CD8-positive, alpha-beta memory T cell (primary cell): ENCODE measurements around the gene PLEKHG3. TPM values are rescaled to one million over a fixed set of nuclear protein-coding genes. Genes with fewer than 3 reads are reported as not detected.
A peak's percentile ranks its signal among the peaks of the same experiment; 100 is the strongest.

Experiments used
- CTCF ChIA-PET: fragments of 350-600 bp; sonication (Branson Sonifier 250); formaldehyde crosslinking; loops from one replicate; lab custom pipeline; 2021; ENCODE audit warnings: antibody characterized with exemption; lab: Charles Lee
- POLR2A ChIA-PET: fragments of 350-600 bp; sonication (Branson Sonifier 250); formaldehyde crosslinking; loops from one replicate; lab custom pipeline; 2021; ENCODE audit warnings: antibody characterized with exemption; lab: Charles Lee
- DNase-seq, 5 donors: peaks; one replicate each; pipeline versions ENCODE4 v3.0.0 to v3.0.0-alpha.2; 2020 to 2022; ENCODE audit warnings: mixed read lengths in 1 of 5
- H3K27ac ChIP-seq: one replicate; pipeline ENCODE4 v1.7.0; 2013; ENCODE audit warnings: low read depth, mild to moderate bottlenecking, low read length, moderate library complexity
- H3K27me3 ChIP-seq: 2 replicates; pipeline ENCODE4 v1.7.0; 2013; ENCODE audit warnings: low read length, mild to moderate bottlenecking; ENCODE audit not compliant: insufficient read depth, poor library complexity, severe bottlenecking
- H3K36me3 ChIP-seq: 2 replicates; pipeline ENCODE4 v1.7.0; 2013; ENCODE audit warnings: mild to moderate bottlenecking, low read length, moderate library complexity; ENCODE audit not compliant: insufficient read depth
- H3K4me1 ChIP-seq: 2 replicates; pipeline ENCODE4 v1.7.0; 2013; ENCODE audit warnings: mild to moderate bottlenecking, low read length, moderate library complexity; ENCODE audit not compliant: insufficient read depth
- H3K4me3 ChIP-seq: 2 replicates; pipeline ENCODE4 v1.7.0; 2013; ENCODE audit warnings: mild to moderate bottlenecking, low read length
- H3K9me3 ChIP-seq: 2 replicates; pipeline ENCODE4 v1.7.0; 2013; ENCODE audit warnings: mild to moderate bottlenecking, low read length
- H3K27ac Mint-ChIP-seq, 8 donors: one replicate each; pipeline ENCODE4 v1.8.0; 2020 to 2021; ENCODE audit warnings: mixed read lengths in 8 of 8, mild to moderate bottlenecking in 6 of 8, inconsistent platforms in 3 of 8, moderate library complexity in 3 of 8
- H3K27me3 Mint-ChIP-seq, 2 donors: one replicate each; pipeline ENCODE4 v1.8.0; 2020 to 2021; ENCODE audit warnings: mixed read lengths in 2 of 2, mild to moderate bottlenecking in 1 of 2, moderate library complexity in 1 of 2
- H3K36me3 Mint-ChIP-seq, 3 donors: one replicate each; pipeline ENCODE4 v1.8.0; 2020 to 2021; ENCODE audit warnings: mixed read lengths in 3 of 3, inconsistent platforms in 1 of 3, mild to moderate bottlenecking in 1 of 3
- H3K4me1 Mint-ChIP-seq, 3 donors: one replicate each; pipeline ENCODE4 v1.8.0; 2020 to 2021; ENCODE audit warnings: mixed read lengths in 3 of 3, inconsistent platforms in 1 of 3, mild to moderate bottlenecking in 1 of 3
- H3K4me3 Mint-ChIP-seq, 7 donors: one replicate each; pipeline ENCODE4 v1.8.0; 2020 to 2021; ENCODE audit warnings: mixed read lengths in 7 of 7, mild to moderate bottlenecking in 6 of 7, moderate library complexity in 4 of 7, inconsistent platforms in 2 of 7
- H3K9me3 Mint-ChIP-seq, 5 donors: one replicate each; pipeline ENCODE4 v1.8.0; 2020 to 2022; ENCODE audit warnings: mixed read lengths in 5 of 5, mild to moderate bottlenecking in 3 of 5, moderate library complexity in 2 of 5, inconsistent platforms in 1 of 5
- polyA plus RNA-seq: library from polyadenylated mRNA; unstranded; fragments of 300-500 nt; fragmentation: Illumina TruSeq; gene quantifications from one replicate; pipeline ENCODE4 v1.2.3, GENCODE V29; 2021
- total RNA-seq, 2 experiments: library from RNA; stranded (reverse); gene quantifications; one replicate each; pipeline ENCODE4 v1.2.3, GENCODE V29; 2021

The PLEKHG3 gene
- total and polyA plus RNA-seq, 3 experiments from 2014 or later = 4.9 to 61.1 (median 5.0) TPM

DNA sequence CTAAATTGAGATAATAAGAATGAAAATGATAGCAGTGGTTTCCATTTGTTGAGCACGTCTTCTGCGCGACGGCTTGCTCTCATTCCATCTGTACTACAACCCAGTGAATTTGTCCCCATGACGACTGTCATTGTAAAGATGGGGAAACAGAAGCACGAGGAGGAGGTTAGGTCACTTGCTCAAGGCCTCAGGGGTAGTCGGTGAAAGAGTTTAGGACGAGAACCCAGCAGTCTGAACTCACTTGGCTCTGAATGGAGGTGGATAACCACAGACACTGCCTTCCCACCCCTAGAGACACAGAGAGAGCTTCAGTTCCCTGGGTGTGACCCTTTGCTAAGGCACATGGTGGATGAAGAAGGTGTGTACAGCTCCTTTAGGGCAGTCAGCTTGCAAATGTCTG, 30.9 kb upstream of the PLEKHG3 start:
- no peaks in the 10 kb centered on the region for H3K9me3 ChIP-seq
- peak overlapping the region; percentile 12 for H3K27ac ChIP-seq
- Mint-ChIP-seq H3K27ac (peak overlapping the region; percentile 22 to 97 (median 87)), H3K4me1 (peaks cover 22 to 48% (median 34%) of the 10 kb centered on the region in 3 donors), H3K36me3 (peaks cover 0 to 7% (median 0%) of the 10 kb centered on the region in 3 donors), H3K9me3 (peaks cover 0 to 6% (median 5%) of the 10 kb centered on the region in 5 donors), H3K4me3 (peak overlapping the region in 1 of 7 donors; percentile 15), H3K27me3 (no peaks in the 10 kb centered on the region)
- ChIA-PET CTCF (interaction anchor here (1.0 to 7.6 kb wide), 7 partner anchors 31 to 218 kb away, joined by 3 to 72 read pairs (median 8); partner anchors contain the start of gene PLEKHG3), POLR2A (interaction anchor here (1.1 kb wide), 1 partner anchor 91 kb away, joined by 3 read pairs; no protein-coding TSS in a partner anchor)
- no peak overlapping the region for H3K4me3 ChIP-seq
- no peak for DNase-seq
- H3K36me3 ChIP-seq = no peaks in the 10 kb centered on the region
- H3K27me3 ChIP-seq = no peaks in the 10 kb centered on the region
- H3K4me1 ChIP-seq = peaks cover 14% of the 10 kb centered on the region

DNA sequence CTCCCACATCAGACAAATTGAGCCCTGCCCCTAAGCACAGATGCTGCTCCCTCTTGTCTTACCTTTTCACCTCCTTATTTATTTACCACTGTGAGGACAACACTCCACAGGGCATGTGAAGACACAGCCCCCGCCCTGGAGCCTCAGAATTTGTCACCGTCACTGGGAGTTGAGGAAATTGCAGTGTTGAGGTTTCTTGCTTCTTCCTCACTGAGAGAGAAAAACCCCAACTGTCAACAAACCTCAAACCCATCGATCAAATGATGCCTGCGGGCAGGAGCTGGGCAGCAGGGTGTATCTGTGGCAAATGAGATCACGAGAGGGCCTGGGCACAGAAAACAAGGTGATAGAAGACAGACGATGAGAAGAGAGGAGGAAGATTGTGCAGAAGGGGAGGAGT, 30.5 kb upstream of the PLEKHG3 start:
- Histone ChIP-seq H3K9me3 (no peaks in the 10 kb centered on the region), H3K27ac (peak overlapping the region; percentile 12), H3K27me3 (no peaks in the 10 kb centered on the region), H3K4me1 (peaks cover 14% of the 10 kb centered on the region), H3K4me3 (no peak overlapping the region), H3K36me3 (no peaks in the 10 kb centered on the region)
- Mint-ChIP-seq H3K4me3 (peak overlapping the region in 4 of 7 donors; percentile 13 to 55 (median 36)), H3K4me1 (peaks cover 22 to 48% (median 34%) of the 10 kb centered on the region in 3 donors), H3K36me3 (peaks cover 0 to 7% (median 0%) of the 10 kb centered on the region in 3 donors), H3K27ac (peak overlapping the region; percentile 22 to 97 (median 87)), H3K27me3 (no peaks in the 10 kb centered on the region), H3K9me3 (peaks cover 0 to 6% (median 5%) of the 10 kb centered on the region in 5 donors)
- CTCF ChIA-PET = interaction anchor here (1.0 to 7.6 kb wide), 4 partner anchors 31 to 218 kb away, joined by 3 to 72 read pairs (median 7); partner anchors contain the start of gene PLEKHG3
- DNase-seq = peak; percentile 20 to 73 (median 23)
- POLR2A ChIA-PET = interaction anchor here (1.1 kb wide), 1 partner anchor 91 kb away, joined by 3 read pairs; no protein-coding TSS in a partner anchor

DNA sequence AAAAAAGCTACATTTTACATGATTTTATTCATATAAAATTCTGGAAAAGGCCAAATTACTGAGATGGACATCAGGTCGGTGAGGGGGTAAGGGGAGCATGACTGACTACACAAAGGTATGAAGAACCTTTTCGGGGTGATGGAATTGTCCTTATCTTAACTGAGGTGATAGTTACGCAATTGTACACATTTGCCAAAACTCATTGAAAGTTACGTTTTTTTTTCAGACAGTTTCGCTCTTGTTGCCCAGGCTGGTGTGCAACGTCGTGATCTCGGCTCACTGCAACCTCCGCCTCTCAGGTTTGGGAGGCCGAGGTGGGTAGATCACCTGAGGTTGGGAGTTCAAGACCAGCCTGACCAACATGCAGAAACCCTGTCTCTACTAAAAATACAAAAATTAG, 29.4 kb upstream of the PLEKHG3 start:
- peaks cover 0 to 6% (median 5%) of the 10 kb centered on the region in 5 donors for H3K9me3 Mint-ChIP-seq
- DNase-seq = no peak
- Histone ChIP-seq H3K4me1 (peaks cover 14% of the 10 kb centered on the region), H3K4me3 (no peak overlapping the region), H3K27me3 (no peaks in the 10 kb centered on the region), H3K36me3 (no peaks in the 10 kb centered on the region), H3K27ac (no peak overlapping the region), H3K9me3 (no peaks in the 10 kb centered on the region)
- peaks cover 0 to 7% (median 0%) of the 10 kb centered on the region in 3 donors for H3K36me3 Mint-ChIP-seq
- peaks cover 22 to 48% (median 34%) of the 10 kb centered on the region in 3 donors for H3K4me1 Mint-ChIP-seq
- CTCF ChIA-PET = interaction anchor here (1.1 to 7.6 kb wide), 3 partner anchors 85 to 217 kb away, joined by 3 to 72 read pairs (median 11); no protein-coding TSS in a partner anchor
- H3K27ac Mint-ChIP-seq = peak overlapping the region in 2 of 8 donors; percentile 8 to 88
- no peaks in the 10 kb centered on the region for H3K27me3 Mint-ChIP-seq
- POLR2A ChIA-PET = no interaction called here
- no peak overlapping the region for H3K4me3 Mint-ChIP-seq

DNA sequence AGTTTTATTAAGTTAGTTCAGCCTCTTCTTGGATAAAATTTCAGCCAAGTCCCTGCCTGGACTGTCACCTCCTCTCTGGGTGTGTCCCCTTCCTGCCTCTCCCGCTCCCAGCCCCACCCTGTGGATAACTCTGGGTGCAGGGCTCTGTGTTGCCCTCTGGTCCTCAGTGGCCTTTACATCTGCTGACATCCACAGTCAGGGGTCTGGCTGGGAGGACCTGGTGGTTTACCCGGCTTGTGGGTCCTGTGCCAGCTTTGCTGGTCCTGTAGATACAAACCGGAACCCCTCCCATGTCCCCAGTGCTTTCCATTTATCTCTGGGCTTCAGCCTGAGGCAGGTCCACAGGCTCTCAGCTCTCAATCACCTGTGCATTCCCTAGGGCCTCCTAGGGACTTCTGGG, 28.9 kb upstream of the PLEKHG3 start:
- ChIA-PET POLR2A (no interaction called here), CTCF (interaction anchor here (1.1 to 7.6 kb wide), 2 partner anchors 84 to 91 kb away, joined by 3 to 72 read pairs; no protein-coding TSS in a partner anchor)
- Mint-ChIP-seq H3K4me1 (peaks cover 22 to 48% (median 34%) of the 10 kb centered on the region in 3 donors), H3K27ac (no peak overlapping the region), H3K27me3 (no peaks in the 10 kb centered on the region), H3K9me3 (peaks cover 0 to 6% (median 5%) of the 10 kb centered on the region in 5 donors), H3K4me3 (no peak overlapping the region), H3K36me3 (peaks cover 0 to 7% (median 0%) of the 10 kb centered on the region in 3 donors)
- DNase-seq = no peak
- H3K4me3 ChIP-seq = no peak overlapping the region
- peaks cover 14% of the 10 kb centered on the region for H3K4me1 ChIP-seq
- H3K9me3 ChIP-seq = no peaks in the 10 kb centered on the region
- H3K27me3 ChIP-seq = no peaks in the 10 kb centered on the region
- no peaks in the 10 kb centered on the region for H3K36me3 ChIP-seq
- H3K27ac ChIP-seq = no peak overlapping the region

DNA sequence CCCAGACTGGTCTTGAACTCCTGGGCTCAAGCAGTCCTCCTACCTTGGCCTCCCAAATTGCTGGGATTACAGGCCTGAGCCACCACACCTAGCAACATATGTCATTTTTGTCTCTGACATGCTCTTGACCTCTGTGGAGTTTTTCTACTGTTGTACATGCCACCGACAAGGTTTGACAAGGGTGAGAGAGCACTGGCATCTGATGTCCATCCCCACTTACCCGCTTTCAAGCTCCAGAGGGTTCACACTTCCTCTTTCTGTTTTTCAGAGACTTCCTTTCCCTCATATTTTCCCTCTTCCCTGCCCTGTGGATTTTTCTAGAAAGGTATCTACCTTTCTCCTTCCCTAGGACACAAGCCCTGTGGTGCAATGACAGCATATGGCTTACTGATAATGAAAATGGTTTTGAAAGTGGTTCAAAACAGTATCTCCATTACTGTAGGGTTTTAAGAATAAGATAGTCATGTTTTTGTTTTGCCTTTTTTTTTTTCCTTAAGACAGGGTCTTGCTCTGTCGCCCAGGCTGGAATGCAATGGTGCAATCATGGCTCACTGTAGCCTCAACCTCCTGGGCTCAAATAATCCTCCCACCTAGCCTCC, 27.7 kb upstream of the PLEKHG3 start:
- Mint-ChIP-seq H3K27ac (peak overlapping the region in 5 of 8 donors; percentile 4 to 74 (median 7)), H3K27me3 (no peaks in the 10 kb centered on the region), H3K4me3 (no peak overlapping the region), H3K9me3 (peaks cover 0 to 6% (median 5%) of the 10 kb centered on the region in 5 donors), H3K4me1 (peaks cover 22 to 46% (median 32%) of the 10 kb centered on the region in 3 donors), H3K36me3 (peaks cover 0 to 7% (median 0%) of the 10 kb centered on the region in 3 donors)
- H3K27me3 ChIP-seq = no peaks in the 10 kb centered on the region
- ChIA-PET CTCF (interaction anchor here (1.1 kb wide), 1 partner anchor 18 kb away, joined by 3 read pairs; no protein-coding TSS in a partner anchor), POLR2A (no interaction called here)
- no peak overlapping the region for H3K27ac ChIP-seq
- H3K4me3 ChIP-seq = no peak overlapping the region
- DNase-seq = no peak
- H3K4me1 ChIP-seq = peaks cover 14% of the 10 kb centered on the region
- no peaks in the 10 kb centered on the region for H3K36me3 ChIP-seq
- H3K9me3 ChIP-seq = no peaks in the 10 kb centered on the region

DNA sequence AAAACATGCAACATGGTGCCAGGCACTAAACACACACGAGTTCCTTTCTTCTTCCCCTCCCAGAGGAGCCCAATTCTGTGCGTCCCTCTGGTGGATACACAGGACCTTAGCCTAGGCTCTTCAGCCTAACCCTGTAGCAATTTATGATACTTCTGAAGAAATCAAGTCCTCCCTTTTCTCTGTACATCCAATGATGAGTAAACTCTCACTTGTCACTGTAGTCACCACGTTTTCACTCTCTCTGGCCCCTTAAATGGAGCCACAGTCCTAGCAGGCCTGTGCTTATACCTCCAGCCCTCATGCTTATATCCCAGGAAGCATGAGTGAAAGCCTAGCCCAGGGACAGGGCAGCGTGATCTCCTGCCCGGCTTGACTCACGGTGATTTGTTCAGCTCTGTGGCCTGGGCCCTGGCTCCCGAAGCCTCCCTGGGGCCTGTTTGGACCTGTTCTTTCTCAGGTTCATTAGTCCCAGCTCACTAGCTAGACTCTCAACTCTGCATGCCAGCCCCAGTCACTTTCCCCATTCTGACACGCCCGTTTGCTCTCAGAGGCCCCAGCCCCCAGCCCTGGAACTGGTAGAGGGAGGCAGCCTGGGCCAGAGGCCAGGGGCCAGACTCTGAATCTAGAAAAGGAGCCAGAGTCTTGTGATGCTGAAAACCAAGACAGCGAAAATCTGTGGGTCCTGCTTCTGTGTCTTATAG, 24.1 kb upstream of the PLEKHG3 start:
- DNase-seq = no peak
- Histone ChIP-seq H3K4me1 (no peaks in the 10 kb centered on the region), H3K4me3 (no peak overlapping the region), H3K27me3 (no peaks in the 10 kb centered on the region), H3K36me3 (no peaks in the 10 kb centered on the region), H3K27ac (no peak overlapping the region), H3K9me3 (no peaks in the 10 kb centered on the region)
- H3K4me3 Mint-ChIP-seq = no peak overlapping the region
- H3K4me1 Mint-ChIP-seq = peaks cover 0 to 12% (median 3%) of the 10 kb centered on the region in 3 donors
- H3K9me3 Mint-ChIP-seq = no peaks in the 10 kb centered on the region
- no peaks in the 10 kb centered on the region for H3K36me3 Mint-ChIP-seq
- H3K27ac Mint-ChIP-seq = peak overlapping the region in 5 of 8 donors; percentile 17 to 93 (median 54)
- H3K27me3 Mint-ChIP-seq = peaks cover 0 to 1% of the 10 kb centered on the region in 2 donors
- ChIA-PET POLR2A (no interaction called here), CTCF (interaction anchor here (2.6 kb wide), 1 partner anchor 10 kb away, joined by 7 read pairs; no protein-coding TSS in a partner anchor)

DNA sequence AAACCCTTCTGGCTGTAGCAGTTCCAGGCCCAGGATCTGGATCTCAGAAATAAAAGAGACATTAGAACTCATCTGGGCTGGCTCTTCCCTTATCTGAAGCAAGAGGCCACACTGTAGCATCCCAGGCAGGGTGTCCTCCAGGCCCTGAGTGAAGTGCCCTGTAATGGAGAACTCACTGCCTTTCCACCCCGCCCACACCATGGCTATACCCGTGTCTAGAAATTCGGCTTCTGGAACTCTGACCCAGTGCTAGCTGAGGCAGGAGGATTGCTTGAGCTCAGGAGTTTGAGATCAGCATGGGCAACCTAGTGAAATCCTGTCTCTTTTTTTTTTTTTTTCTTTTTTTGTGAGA, 23.5 kb upstream of the PLEKHG3 start:
- Histone ChIP-seq H3K9me3 (no peaks in the 10 kb centered on the region), H3K27ac (no peak overlapping the region), H3K36me3 (no peaks in the 10 kb centered on the region), H3K4me3 (no peak overlapping the region), H3K27me3 (no peaks in the 10 kb centered on the region), H3K4me1 (no peaks in the 10 kb centered on the region)
- peaks cover 0 to 1% of the 10 kb centered on the region in 2 donors for H3K27me3 Mint-ChIP-seq
- H3K36me3 Mint-ChIP-seq = no peaks in the 10 kb centered on the region
- H3K4me3 Mint-ChIP-seq = no peak overlapping the region
- peaks cover 0 to 12% (median 3%) of the 10 kb centered on the region in 3 donors for H3K4me1 Mint-ChIP-seq
- ChIA-PET POLR2A (no interaction called here), CTCF (interaction anchor here (2.6 kb wide), 1 partner anchor 10 kb away, joined by 7 read pairs; no protein-coding TSS in a partner anchor)
- DNase-seq = no peak
- no peaks in the 10 kb centered on the region for H3K9me3 Mint-ChIP-seq
- peak overlapping the region in 1 of 8 donors; percentile 80 for H3K27ac Mint-ChIP-seq
